Measurements from ENCODE around the gene PDHB.

PDHB gene

GRCh38 chr3:58403513-58404109, 30.0 kb downstream of the PDHB start:
- DNase-seq (ENCODE audit: low read depth), result no peak

- no peak for DNase-seq (ENCODE audit: low read depth)
Measured at GRCh38 chr3:58398669-58399333, 34.8 kb downstream of the PDHB start.

GRCh38 chr3:58394339-58394738, 39.3 kb downstream of the PDHB start:
- no peak for DNase-seq (ENCODE audit: low read depth)

- DNase-seq (ENCODE audit: low read depth), result no peak
Measured at GRCh38 chr3:58392181-58392580, 41.5 kb downstream of the PDHB start.

- no peak for DNase-seq (ENCODE audit: low read depth)
Measured at GRCh38 chr3:58391156-58391865, 42.3 kb downstream of the PDHB start.

GRCh38 chr3:58388550-58389091, 45.0 kb downstream of the PDHB start:
- DNase-seq (ENCODE audit: low read depth), result no peak

- DNase-seq (ENCODE audit: low read depth), result no peak
Measured at GRCh38 chr3:58387650-58388546, 45.7 kb downstream of the PDHB start.

GRCh38 chr3:58386626-58387365, 46.8 kb downstream of the PDHB start:
- DNase-seq (ENCODE audit: low read depth), result peak; percentile 55

- no peak for DNase-seq (ENCODE audit: low read depth)
Measured at GRCh38 chr3:58384381-58385090, 49.1 kb downstream of the PDHB start.

GRCh38 chr3:58383904-58384303, 49.7 kb downstream of the PDHB start:
- peak; percentile 99 for DNase-seq (ENCODE audit: low read depth)

- peak; percentile 46 for DNase-seq (ENCODE audit: low read depth)
Measured at GRCh38 chr3:58383476-58383875, 50.2 kb downstream of the PDHB start.

- no peak for DNase-seq (ENCODE audit: low read depth)
Measured at GRCh38 chr3:58379351-58380073, 54.1 kb downstream of the PDHB start.

GRCh38 chr3:58377750-58378149, 55.9 kb downstream of the PDHB start:
- no peak for DNase-seq (ENCODE audit: low read depth)

All from stromal cell of bone marrow (primary cell).